Measurements from ENCODE around the gene SPRY1.
A peak's percentile ranks its signal among the peaks of the same experiment; 100 is the strongest.

SPRY1 gene, protein sequence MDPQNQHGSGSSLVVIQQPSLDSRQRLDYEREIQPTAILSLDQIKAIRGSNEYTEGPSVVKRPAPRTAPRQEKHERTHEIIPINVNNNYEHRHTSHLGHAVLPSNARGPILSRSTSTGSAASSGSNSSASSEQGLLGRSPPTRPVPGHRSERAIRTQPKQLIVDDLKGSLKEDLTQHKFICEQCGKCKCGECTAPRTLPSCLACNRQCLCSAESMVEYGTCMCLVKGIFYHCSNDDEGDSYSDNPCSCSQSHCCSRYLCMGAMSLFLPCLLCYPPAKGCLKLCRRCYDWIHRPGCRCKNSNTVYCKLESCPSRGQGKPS

DNA sequence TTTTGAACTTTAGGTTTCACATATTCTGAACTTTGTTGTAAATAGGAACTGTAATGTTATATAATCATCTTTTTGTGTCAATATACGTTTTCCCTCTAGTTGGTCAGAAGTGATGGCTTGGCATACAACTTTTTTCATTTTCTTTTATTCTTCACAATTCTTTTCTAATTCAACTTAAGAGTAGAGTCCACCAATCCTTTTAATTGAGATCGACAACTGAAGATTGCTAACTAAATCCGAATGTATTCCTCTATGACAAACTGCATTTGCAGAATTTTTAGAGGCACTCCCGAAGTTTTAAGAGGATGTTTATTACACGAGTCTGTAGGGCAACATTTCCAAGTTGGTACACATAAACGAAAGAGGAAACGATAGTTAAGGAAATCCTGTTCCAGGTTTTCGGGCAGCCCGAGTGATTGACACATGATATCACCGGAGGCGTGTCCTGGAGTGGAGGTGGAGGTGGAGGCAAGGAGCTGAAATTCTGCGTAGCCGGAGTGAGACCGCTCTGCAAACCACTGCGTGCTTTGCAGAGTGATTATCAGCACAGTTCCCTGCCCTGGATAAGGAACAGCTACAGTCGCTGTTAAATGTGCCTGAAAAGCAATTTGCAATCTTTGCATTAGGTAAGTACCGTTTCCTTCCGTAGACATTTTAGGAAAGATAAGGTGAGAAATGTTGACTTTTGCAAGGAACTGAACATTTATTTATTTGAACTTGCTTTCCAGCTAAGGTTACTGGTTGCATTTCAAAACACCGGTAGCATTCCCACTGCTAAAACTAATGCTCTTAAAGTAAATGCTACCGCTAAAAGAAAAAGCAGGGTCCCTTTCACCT is at the start of gene SPRY1:
Gene SPRY1 (plus strand): TSS at position 489 of the 837 bp plus-strand sequence. CDS start 4,797 bp downstream, outside the sequence.
- DNase-seq (ENCODE audit: low read depth in 2 of 2): peak; percentile 46 to 50

DNA sequence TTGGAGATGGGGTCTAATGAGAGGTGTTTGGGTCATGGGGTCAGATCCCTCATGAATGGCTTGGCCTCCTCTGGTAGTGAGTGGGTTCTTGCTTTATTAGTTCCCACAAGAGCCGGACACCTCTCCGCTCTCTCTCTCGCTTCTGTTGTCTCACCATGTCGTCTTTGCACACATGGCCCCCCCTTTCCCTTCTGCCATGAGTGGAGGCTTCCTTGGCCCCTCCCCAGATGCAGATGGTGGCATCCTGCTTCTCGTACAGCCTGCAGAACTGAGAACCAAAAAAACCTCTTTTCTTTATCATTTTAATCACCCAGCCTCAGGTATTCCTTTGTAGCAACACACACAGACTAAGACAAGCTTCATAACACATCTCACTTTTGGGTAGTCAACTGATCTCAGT is 49.6 kb upstream of the SPRY1 start:
- no peak for DNase-seq (ENCODE audit: low read depth in 2 of 2)

DNA sequence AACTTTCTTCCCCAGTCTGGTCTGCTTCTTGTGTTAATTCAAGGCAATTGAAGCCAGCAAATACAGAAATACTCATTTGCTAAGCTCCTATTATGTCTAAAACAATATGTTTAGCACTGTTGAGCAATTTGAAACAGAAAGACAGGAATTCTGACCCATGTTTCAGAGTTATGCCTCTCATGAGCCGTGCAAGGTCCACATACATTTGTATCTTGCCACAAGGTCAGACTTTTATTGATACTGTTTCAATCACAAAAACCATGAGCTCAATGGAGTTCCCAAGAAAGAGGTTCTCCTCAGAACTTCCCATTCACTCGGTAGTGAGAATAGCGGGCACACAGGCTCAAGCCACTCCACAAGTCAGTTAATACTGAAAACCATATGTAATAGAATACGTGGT is 47.6 kb upstream of the SPRY1 start:
- no peak for DNase-seq (ENCODE audit: low read depth in 2 of 2)

DNA sequence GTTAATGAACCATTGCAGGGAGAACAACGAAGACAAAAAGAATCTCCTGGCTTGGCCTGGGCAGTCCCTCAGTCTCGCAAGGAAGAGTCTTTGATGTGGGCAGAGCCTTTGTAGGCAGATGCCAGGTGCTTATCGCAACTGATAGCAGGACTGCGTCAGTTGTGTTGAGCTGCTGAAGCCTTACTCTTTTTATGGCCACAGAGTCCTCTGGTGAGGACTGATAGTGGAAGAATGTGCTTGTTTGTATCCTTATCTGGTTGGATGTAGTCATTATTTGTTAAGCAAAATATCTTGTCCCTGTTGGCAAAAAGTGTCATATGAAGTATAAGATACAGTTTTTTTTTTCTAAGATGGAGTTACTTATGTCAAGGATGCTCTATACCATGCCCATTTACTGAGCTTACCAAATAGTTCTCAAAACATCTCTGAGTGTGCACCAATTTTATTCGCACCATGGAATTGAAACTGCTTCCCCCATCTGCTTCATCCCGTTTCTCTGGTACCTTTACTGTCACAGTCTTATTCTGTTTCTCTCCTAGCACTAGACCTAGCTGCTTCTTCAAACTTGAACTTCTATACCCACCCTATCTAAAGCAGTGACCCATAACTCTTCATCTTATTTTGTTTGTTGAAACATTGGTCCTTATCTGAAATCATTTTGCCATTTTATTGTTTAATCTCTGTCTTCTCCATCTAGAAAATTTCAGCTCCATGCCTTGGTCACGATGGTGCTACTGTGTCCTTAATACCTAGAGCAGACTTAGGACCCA is 47.0 kb upstream of the SPRY1 start:
- no peak for DNase-seq (ENCODE audit: low read depth in 2 of 2)

DNA sequence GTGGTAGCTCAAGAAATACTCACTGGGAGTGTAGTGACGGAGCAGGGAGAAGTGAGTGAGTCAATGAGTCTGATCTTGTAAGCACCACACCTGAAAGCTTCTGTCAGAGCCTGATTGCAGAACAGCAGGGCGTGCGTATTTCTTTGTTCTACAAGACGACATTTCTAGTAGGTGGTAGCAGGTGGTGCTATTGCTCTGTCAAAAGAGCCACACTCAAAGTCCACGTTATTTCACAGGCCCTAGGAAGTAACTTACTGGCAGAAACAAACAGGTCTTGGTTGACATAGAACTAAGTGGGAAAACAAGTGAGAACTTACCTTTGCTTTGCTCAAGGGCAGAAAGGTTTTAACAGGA is 46.4 kb upstream of the SPRY1 start:
- DNase-seq (ENCODE audit: low read depth in 2 of 2): no peak

DNA sequence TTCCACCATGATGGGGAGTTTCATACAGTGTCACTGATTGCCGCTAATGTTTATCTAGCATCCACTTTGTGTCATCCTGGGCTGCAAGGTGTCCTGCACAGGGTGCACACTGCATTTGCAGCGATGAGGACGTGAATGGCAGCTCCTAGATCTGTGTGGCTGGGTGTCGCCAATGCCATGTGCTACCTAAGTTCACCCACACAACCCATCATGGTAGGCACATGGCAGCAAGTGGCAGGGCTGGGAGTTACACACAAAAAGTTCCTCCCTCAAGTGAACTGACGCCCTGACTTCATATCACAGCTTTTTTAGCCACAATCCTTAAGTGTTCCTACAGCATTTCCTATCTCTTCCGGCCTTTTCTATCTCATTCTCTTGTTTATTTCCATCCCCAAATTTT is 45.9 kb upstream of the SPRY1 start:
- DNase-seq (ENCODE audit: low read depth in 2 of 2): no peak

DNA sequence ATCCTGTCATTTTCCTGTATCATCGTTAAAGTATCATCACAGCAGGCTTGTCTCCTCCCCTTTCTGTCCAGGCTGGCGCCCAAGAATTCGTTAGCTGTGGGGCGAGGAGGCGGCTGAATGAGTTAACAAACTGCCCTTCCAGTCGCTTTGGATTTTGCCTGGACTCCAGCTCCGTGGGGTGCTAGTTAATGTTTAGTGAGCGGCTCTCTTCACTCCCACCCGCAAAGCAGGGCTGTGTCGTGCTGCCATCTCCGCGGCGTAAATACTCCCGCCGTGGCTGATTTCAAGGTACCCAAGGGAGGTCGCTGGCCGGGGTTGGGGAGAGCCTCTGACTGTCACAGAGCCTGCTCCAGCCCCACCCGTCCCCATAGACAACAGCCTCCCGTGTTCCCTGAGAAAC is 44.9 kb upstream of the SPRY1 start:
- no peak for DNase-seq (ENCODE audit: low read depth in 2 of 2)

DNA sequence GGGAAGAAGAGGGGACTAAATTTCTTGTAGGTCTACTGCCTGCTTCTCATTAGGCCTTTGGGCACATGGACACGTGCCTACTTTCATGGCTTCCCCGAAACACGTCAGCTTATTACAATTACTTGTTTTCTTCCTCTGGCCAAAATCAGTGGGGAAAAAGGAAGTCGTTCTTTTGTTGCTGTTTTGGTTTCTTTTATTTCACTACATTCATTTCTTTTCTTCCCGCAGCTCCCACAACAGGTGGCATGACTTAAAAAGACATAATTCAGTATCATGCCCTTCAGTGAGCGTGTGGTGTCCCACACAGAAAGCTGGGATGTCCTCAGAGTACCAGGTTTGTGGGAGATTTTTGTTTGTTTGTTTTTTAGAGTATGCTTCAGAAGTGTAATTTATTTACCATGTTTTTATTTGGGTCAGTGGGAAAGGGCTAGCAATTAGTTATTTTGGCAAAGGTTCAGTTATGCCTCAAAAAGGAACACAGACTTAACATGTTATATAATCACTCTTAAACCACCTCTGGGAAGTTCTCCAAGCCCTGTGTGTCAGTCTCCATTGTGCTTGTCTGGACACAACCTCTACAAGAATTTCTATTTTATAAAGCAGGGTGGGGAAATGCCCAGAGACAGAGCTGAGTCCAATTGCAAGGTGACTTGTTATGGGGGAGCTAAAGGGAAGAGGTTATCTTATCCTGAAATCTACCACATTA is 44.2 kb upstream of the SPRY1 start:
- no peak for DNase-seq (ENCODE audit: low read depth in 2 of 2)

DNA sequence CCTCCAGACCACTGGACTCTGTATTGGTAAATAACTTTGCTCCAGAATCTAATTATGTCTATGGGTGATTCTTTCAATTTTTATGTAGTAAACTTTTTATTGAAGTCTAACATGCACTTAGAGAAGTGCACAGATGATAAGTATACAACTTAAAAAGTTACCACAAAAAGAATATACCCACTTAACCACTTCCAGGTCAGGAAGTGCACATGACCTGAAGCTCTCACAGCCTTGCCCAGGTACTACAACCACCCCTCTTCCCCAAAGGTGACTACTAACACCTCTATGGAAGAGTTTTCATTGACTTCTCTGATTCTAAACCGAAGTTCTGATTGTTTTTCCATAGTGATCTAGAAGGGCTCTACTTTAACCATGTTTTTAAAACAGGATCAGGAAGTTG is 43.6 kb upstream of the SPRY1 start:
- DNase-seq (ENCODE audit: low read depth in 2 of 2): no peak

DNA sequence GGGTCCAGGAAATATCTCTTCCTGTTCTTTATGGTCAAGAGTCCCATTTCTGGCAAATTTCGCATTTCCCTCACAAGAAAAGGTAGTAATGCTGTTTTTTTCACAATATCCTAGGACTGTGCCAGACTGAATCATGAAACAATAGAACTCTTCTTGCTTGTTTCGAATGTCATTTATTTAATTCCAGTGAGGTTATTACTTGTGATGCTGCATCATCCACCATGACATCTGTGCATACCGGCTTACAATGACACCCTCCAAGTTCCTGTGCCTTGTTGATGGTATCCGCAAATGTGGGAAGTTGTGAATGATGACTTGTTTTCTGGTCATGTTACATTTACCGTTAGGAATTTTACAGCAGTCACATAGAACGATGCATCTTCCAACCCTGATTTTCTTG is 42.9 kb upstream of the SPRY1 start:
- DNase-seq (ENCODE audit: low read depth in 2 of 2): no peak

DNA sequence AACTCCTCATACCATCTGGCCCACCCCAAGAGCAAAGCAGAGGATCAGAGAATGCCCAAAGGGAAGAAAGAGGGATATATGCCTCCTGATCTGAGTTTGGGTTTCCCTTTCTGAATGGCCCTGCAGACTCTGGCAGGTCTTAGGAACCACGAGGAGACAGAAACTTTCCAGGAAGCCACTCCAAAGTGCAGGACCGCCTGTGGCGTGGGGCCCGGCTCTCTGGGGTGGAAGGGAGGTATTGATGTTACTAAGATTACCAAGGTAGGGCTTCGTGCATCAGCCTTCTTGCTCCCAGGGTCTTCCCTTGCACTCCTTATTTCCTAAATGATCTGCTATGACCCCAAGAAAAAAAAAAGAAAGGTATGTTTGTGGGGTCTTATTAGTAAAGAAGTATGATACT is 41.9 kb upstream of the SPRY1 start:
- no peak for DNase-seq (ENCODE audit: low read depth in 2 of 2)

DNA sequence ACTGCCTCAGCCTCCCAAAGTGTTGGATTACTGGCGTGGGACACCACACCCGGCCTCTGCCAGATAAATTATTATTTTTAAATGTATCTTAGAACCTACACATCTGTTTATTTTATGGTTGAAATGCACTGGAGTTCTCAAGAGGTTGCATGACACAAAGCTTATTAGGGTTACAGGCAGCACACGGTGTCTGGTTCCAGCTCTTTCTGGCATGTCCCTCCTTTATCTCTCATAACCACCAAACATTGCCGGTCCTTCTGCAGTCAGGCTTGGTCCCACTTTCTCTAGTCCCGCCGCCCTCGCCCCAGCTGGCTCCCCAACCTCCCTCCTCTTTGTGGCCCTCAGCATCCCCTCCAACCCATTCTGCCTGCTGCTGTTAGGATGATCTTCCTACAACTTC is 39.7 kb upstream of the SPRY1 start:
- DNase-seq (ENCODE audit: low read depth in 2 of 2): no peak

DNA sequence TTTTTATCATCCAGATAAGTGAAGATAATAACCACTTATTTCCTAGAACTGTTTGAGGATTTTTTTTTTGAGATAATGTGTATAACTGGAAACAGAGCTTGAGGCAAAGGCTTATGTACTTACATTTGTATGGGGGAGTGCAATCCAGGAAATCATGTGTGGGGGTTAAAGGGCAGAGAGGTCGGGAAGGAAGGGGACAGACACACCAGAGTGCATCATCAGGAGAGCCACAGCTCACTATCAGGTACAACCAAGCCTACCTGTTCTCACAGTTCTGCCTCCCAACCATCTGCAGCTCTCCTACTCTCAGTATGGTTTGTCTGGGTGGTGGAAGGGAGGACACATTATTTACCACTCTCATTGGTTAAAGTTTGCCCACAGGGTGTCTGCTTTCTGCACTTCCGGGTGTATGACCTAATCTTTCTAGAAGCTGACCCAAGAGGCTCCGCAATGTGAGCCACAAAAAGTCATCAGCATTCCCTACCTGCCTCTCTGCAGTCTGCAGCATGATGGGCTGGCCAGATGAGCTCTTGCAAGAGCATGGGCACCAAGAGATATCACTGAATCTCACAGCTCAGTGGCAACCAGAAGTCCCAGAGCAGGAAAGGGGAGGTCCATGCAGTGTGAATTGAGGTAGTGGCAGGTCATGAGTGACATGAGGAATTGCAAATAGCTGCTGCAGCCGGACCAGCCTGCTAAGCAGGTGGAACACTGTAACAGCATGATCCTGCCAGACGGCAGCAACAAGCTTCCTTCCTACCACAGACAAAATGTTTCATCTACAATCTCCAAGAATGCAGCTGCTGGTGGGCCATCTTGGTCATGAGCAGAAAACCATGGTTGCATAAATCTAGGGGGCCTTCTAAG is 36.9 kb upstream of the SPRY1 start:
- no peak for DNase-seq (ENCODE audit: low read depth in 2 of 2)

DNA sequence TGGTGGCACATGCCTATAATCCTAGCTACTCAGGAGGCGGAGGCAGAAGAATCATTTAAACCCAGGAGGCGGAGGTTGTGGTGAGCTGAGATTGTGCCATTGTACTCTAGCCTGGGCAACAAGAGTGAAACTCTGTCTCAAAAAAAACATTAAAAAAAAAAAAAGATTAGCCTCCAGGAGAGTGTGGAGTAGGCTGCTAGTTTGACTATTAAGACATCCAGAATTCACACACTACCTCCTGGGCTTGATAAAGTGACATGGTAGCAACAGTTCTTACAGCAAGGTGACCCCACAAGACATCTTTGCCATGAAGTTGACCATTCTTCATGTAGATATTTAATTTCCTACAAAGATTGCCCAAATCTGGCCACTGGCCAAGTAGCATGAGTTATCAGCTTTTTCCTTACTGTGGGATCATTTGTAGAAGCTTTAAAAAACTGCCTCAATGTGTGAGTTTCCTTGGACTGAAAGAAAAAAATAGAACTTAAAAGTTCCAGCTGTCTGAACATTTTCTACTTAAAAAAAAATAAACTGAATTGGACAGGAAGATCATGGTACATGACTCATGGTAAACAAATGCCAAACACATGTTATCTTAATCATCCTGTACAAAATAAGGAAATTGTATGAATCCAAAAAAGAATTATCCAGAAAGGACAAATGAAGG is 35.3 kb upstream of the SPRY1 start:
- no peak for DNase-seq (ENCODE audit: low read depth in 2 of 2)

DNA sequence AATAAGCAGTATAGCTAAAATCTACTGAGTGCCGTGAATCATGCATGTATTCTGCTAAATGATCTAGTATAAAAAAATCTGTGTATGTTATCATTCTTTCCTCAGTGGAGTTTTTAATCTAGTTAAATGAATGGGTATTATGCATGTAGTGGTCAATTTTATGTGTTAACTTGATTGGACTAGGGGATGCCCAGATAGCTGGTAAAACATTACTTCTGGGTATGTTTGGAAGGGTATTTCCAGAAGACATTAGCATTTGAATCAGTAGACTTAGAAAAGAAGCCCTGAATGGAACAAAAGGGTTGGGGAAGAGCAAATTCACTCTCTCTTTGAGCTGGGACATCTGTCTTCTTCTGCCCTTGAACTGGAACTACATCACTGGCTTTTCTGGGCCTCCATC is 34.5 kb upstream of the SPRY1 start:
- DNase-seq (ENCODE audit: low read depth in 2 of 2): no peak

DNA sequence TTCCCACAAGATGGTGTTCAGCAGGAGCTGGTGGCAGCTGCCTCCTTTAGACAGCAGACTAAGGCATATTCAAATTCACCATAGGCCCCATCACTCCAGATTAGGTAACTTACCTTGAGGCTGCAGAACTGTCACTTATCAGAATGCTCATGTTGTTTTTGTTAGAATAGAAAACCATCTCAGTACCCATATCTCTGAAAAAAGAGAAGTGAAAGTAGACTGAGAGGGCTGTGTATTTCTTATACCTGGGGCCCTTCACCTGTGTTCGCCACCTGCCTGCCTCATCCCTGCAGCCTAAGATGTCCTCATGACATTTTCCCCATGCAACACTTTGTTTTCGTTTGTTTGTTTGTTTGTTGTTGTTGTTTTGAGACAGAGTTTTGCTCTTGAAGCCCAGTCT is 32.9 kb upstream of the SPRY1 start:
- DNase-seq (ENCODE audit: low read depth in 2 of 2): no peak

DNA sequence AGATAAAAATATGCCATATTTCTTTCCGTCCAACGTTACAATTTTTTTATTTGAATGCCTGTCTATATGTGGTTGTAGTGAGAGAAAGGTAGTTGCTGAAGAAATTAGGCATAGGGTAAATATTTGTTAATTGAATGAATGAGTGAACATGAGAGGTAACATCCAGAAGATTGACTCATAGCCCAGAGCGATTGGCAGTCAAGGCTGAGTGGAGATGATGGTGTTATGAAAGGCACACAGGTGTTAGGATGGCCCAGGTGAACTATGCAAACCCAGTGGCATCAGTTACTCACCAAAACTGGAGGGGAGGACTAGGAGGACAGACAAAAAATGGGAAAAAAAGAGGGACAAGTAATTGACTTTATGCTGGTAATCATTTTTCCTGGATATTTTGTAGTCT is 31.7 kb upstream of the SPRY1 start:
- DNase-seq (ENCODE audit: low read depth in 2 of 2): no peak

DNA sequence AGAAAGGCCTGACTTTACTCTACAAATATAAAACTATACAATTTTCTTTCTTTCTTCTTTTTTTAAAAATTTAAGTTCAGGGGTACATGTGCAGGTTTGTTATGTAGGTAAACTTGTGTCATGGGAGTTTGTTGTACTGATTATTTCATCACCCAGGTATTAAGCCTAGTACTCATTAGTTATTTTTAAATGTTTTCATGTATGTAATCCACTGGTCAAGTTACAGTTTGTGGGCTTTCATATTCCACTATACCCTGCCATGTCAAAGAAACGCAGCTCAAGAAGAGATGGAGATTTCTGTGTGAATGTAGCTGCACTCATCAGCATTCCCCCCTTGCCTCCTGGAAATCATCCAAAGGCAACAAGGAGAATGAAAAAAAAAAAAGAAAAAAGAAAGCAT is 31.2 kb upstream of the SPRY1 start:
- no peak for DNase-seq (ENCODE audit: low read depth in 2 of 2)

DNA sequence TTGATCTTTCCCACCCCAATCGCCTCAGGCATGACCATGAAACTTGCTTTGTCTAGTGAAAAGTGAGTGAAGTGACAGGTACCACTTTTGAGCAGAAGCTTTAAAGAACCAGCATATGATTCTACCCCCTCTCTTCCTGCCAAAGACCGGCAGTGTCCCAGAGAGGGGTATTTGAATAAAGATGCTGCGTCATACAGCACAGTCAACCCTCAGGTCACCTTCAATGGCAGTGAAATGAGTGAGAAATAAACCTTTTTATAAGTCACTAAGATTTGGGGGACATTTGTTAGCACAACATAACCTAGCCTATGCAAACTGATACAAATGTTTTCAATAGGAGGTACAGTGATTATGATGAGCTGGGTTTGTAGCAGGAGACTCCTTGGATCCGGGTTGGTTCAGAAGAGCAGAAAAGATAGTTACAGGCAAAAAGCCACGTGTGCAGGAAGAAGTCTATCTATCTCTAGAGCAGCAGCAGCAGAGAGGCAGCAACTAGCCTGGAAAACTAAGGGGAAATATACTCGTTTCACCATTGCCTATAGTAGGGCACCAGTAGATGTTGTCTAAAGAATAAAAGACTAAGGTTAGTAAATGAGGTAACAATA is 30.3 kb upstream of the SPRY1 start:
- DNase-seq (ENCODE audit: low read depth in 2 of 2): no peak

DNA sequence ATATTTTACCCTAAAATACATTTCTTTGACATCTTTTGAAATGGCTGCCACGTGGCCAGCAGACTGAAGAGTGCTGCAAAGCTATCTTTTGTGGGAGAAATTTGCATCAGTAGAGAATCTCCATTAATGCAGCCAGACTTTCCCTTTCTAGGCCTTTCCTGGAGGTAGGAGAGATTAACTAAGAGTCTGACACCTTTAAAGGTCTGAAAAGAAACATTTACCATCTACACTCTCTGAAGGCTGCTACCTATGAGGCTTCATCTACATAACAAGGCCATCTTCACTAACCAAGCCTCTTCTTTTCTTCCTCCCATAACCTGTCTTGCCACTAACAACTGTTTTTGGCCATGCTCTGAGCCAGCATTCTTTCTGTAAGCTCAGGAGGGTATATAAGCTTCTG is 17.8 kb upstream of the SPRY1 start:
- no peak for DNase-seq (ENCODE audit: low read depth in 2 of 2)
